ENCODE data around the gene HIPK1. TPM values are rescaled to one million over a fixed set of nuclear protein-coding genes. Genes with fewer than 3 reads are reported as not detected.

The HIPK1 gene
- total RNA-seq, 1 experiment from 2014 or later: 52.2 TPM

- TF ChIP-seq GRHL2 (CRISPR knock-in tag; IDR thresholded peaks at IDR 0.05; ENCODE audit: insufficient replicate concordance, severe bottlenecking): no peak
- no peak for TF ChIP-seq ATF3 (CRISPR knock-in tag; conservative IDR thresholded peaks at IDR 0.05)
- TF ChIP-seq USF2 (CRISPR knock-in tag; IDR thresholded peaks at IDR 0.05): no peak
- TF ChIP-seq FOXP4 (CRISPR knock-in tag; IDR thresholded peaks at IDR 0.05): no peak
- no peak for TF ChIP-seq FOXK1 (CRISPR knock-in tag; IDR thresholded peaks at IDR 0.05)
- no peak for TF ChIP-seq ZNF121 (CRISPR knock-in tag; IDR thresholded peaks at IDR 0.05)
- no peak for TF ChIP-seq ZNF232 (CRISPR knock-in tag; IDR thresholded peaks at IDR 0.05)
- no peak for TF ChIP-seq FOXJ3 (CRISPR knock-in tag; IDR thresholded peaks at IDR 0.05; ENCODE audit: borderline replicate concordance)
- no peak for TF ChIP-seq TCF7 (CRISPR knock-in tag; IDR thresholded peaks at IDR 0.05; ENCODE audit: low read depth)
- TF ChIP-seq ZBTB43 (CRISPR knock-in tag; IDR thresholded peaks at IDR 0.05): no peak
- no peak for TF ChIP-seq JUN (CRISPR knock-in tag; IDR thresholded peaks at IDR 0.05)
- no peak for TF ChIP-seq ELF4 (CRISPR knock-in tag; IDR thresholded peaks at IDR 0.05; ENCODE audit: low read depth)
- no peak for TF ChIP-seq EMX1 (CRISPR knock-in tag; IDR thresholded peaks at IDR 0.05)
- no peak for TF ChIP-seq PRRX2 (CRISPR knock-in tag; IDR thresholded peaks at IDR 0.05)
- POLR2A ChIA-PET: interaction anchor here (0.5 to 2.7 kb wide), 4 partner anchors 10 to 657 kb away, joined by 4 to 23 read pairs (median 6); partner anchors contain the start of genes AP4B1 and DCLRE1B
- no peak for DNase-seq (ENCODE audit: low spot score)
- H3K9me3 Mint-ChIP-seq: peaks cover 3% of the 10 kb centered on the region; the same call in 1 of the 2 replicates
- peaks cover 7% of the 10 kb centered on the region for H3K27me3 Mint-ChIP-seq (ENCODE audit: low read depth)
- peak overlapping the region; percentile 84 for H3K27ac Mint-ChIP-seq
- peak overlapping the region; percentile 93 for H3K4me3 Mint-ChIP-seq
- H3K36me3 Mint-ChIP-seq: no peaks in the 10 kb centered on the region
- CTCF ChIA-PET: interaction anchor here (0.6 to 3.4 kb wide), 5 partner anchors 16 to 215 kb away, joined by 3 to 19 read pairs (median 3); partner anchors contain the start of genes AP4B1 and DCLRE1B
- H3K4me1 Mint-ChIP-seq: peaks cover 37% of the 10 kb centered on the region
- 0 out of 2 replicates have a peak, but pooled peaks have one; percentile 2 for ATAC-seq
These were observed 1.5 kb downstream of the HIPK1 start for GRCh38 chr1:113930499-113931161.

GRCh38 chr1:113931451-113931851 is 2.3 kb downstream of the HIPK1 start:
- no peak for DNase-seq (ENCODE audit: low spot score)
- Mint-ChIP-seq H3K9me3 (peaks cover 3% of the 10 kb centered on the region; the same call in 1 of the 2 replicates), H3K4me3 (peak overlapping the region; percentile 93), H3K36me3 (no peaks in the 10 kb centered on the region), H3K27me3 (ENCODE audit: low read depth) (peaks cover 4% of the 10 kb centered on the region), H3K4me1 (peaks cover 42% of the 10 kb centered on the region), H3K27ac (no peak overlapping the region)
- TF ChIP-seq CREB1 (CRISPR knock-in tag; IDR thresholded peaks at IDR 0.05) (no peak), ZNF416 (CRISPR knock-in tag; IDR thresholded peaks at IDR 0.05) (no peak), ZNF232 (CRISPR knock-in tag; IDR thresholded peaks at IDR 0.05) (no peak), CBFB (CRISPR knock-in tag; IDR thresholded peaks at IDR 0.05; ENCODE audit: low read depth) (no peak), USF1 (CRISPR knock-in tag; IDR thresholded peaks at IDR 0.05) (no peak), CDX4 (CRISPR knock-in tag; IDR thresholded peaks at IDR 0.05; ENCODE audit: borderline replicate concordance) (no peak), PRDM15 (CRISPR knock-in tag; IDR thresholded peaks at IDR 0.05) (no peak), ZNF138 (CRISPR knock-in tag; conservative IDR thresholded peaks at IDR 0.05) (no peak), SOX15 (CRISPR knock-in tag; IDR thresholded peaks at IDR 0.05) (no peak), GTF2I (CRISPR knock-in tag; conservative IDR thresholded peaks at IDR 0.05) (no peak), E2F4 (CRISPR knock-in tag; IDR thresholded peaks at IDR 0.05; ENCODE audit: borderline replicate concordance, low read depth) (no peak)
- ChIA-PET POLR2A (interaction anchor here (0.7 kb wide), 1 partner anchor 172 kb away, joined by 3 read pairs; the partner anchor contains the start of gene PHTF1), CTCF (interaction anchor here (0.8 to 3.4 kb wide), 2 partner anchors 26 to 214 kb away, joined by 3 to 19 read pairs; partner anchors contain the start of genes AP4B1 and DCLRE1B)
- no peak for ATAC-seq

Measured in WTC11 (cell line).